Stimulated activated CD8-positive, alpha-beta memory T cell treated with anti-CD3 and anti-CD28 coated beads, Interleukin-7, amount 100 ng/mL, for 24 hours (primary cell): ENCODE measurements around the gene PAAF1.

Source experiments
- DNase-seq: peaks from one replicate; pipeline ENCODE4 v3.0.0-alpha.2; 2020; ENCODE audit warnings: low read depth

The PAAF1 gene

GRCh38 chr11:73945396-73945795 lies 68.6 kb downstream of the PAAF1 start:
- no peak for DNase-seq

- DNase-seq, result no peak
These were observed 70.1 kb downstream of the PAAF1 start for GRCh38 chr11:73946798-73947458.

- DNase-seq, result no peak
These were observed 72.4 kb downstream of the PAAF1 start for GRCh38 chr11:73949246-73949645.

GRCh38 chr11:73949912-73950311 lies 73.1 kb downstream of the PAAF1 start:
- no peak for DNase-seq

GRCh38 chr11:73950869-73951710 lies 74.3 kb downstream of the PAAF1 start, which contains the start of gene DNAJB13:
Gene DNAJB13, plus strand, starts transcription at chr11:73951026. Its CDS starts 44 bp downstream, at chr11:73951070.
- no peak for DNase-seq

- no peak for DNase-seq
These were observed 75.0 kb downstream of the PAAF1 start for GRCh38 chr11:73951797-73952196.

GRCh38 chr11:73956876-73957653 lies 80.3 kb downstream of the PAAF1 start:
- no peak for DNase-seq

- no peak for DNase-seq
These were observed 81.0 kb downstream of the PAAF1 start for GRCh38 chr11:73957654-73958361.

GRCh38 chr11:73958521-73959141 lies 81.8 kb downstream of the PAAF1 start:
- DNase-seq, result no peak

- no peak for DNase-seq
These were observed 84.5 kb downstream of the PAAF1 start for GRCh38 chr11:73961321-73961720.

GRCh38 chr11:73962101-73962705 lies 85.4 kb downstream of the PAAF1 start:
- no peak for DNase-seq

- no peak for DNase-seq
These were observed 87.1 kb downstream of the PAAF1 start for GRCh38 chr11:73963861-73964260.

GRCh38 chr11:73965076-73965763 lies 88.4 kb downstream of the PAAF1 start:
- no peak for DNase-seq

- DNase-seq, result no peak
These were observed 88.9 kb downstream of the PAAF1 start for GRCh38 chr11:73965764-73966121.

- no peak for DNase-seq
These were observed 91.7 kb downstream of the PAAF1 start for GRCh38 chr11:73968356-73968966.

GRCh38 chr11:73969091-73969490 lies 92.3 kb downstream of the PAAF1 start:
- DNase-seq, result no peak

GRCh38 chr11:73969991-73970800 lies 93.4 kb downstream of the PAAF1 start:
- DNase-seq, result no peak

GRCh38 chr11:73971175-73971719 lies 94.4 kb downstream of the PAAF1 start:
- no peak for DNase-seq

GRCh38 chr11:73972187-73972586 lies 95.4 kb downstream of the PAAF1 start:
- DNase-seq, result no peak
